Liver (tissue), 9 donors: ENCODE measurements around the gene EIF1AD. TPM values are rescaled to one million over a fixed set of nuclear protein-coding genes. Genes with fewer than 3 reads are reported as not detected.

Source experiments
- DNase-seq: peaks from one replicate; pipeline ENCODE4 v3.0.0-alpha.2; 2017; ENCODE audit warnings: low spot score
- H3K27ac ChIP-seq, 2 donors: one replicate each; pipeline ENCODE4 v1.7.0; 2013; ENCODE audit warnings: inconsistent platforms in 2 of 2, low read length in 2 of 2, control low read depth in 1 of 2, low read depth in 1 of 2, mild to moderate bottlenecking in 1 of 2
- H3K27me3 ChIP-seq, 4 donors: one replicate each; pipeline versions ENCODE4 v1.6.1 to v1.7.0; 2013; ENCODE audit warnings: low read length in 3 of 4, inconsistent platforms in 1 of 4, mild to moderate bottlenecking in 1 of 4, moderate library complexity in 1 of 4; ENCODE audit not compliant: control insufficient read depth in 4 of 4, insufficient read depth in 4 of 4
- H3K36me3 ChIP-seq, 4 donors: one replicate each; pipeline versions ENCODE4 v1.6.1 to v1.7.0; 2013; ENCODE audit warnings: low read length in 3 of 4, mild to moderate bottlenecking in 3 of 4, low read depth in 1 of 4, moderate library complexity in 1 of 4; ENCODE audit not compliant: control insufficient read depth in 4 of 4, insufficient read depth in 3 of 4
- H3K4me1 ChIP-seq, 4 donors: one replicate each; pipeline versions ENCODE4 v1.6.1 to v1.7.0; 2013; ENCODE audit warnings: low read length in 3 of 4, mild to moderate bottlenecking in 3 of 4, moderate library complexity in 1 of 4; ENCODE audit not compliant: control insufficient read depth in 4 of 4, insufficient read depth in 4 of 4
- H3K4me3 ChIP-seq, 3 donors: one replicate each; pipeline versions ENCODE4 v1.6.1 to v1.7.0; 2013; ENCODE audit warnings: low read length in 3 of 3, control low read depth in 1 of 3, low read depth in 1 of 3, mild to moderate bottlenecking in 1 of 3
- H3K9ac ChIP-seq, 2 donors: one replicate each; pipeline ENCODE4 v1.7.0; 2013; ENCODE audit warnings: low read length in 2 of 2, mild to moderate bottlenecking in 2 of 2, moderate library complexity in 2 of 2, control low read depth in 1 of 2, low read depth in 1 of 2
- H3K9me3 ChIP-seq, 4 donors: one replicate each; pipeline versions ENCODE4 v1.6.1 to v1.7.0; 2013; ENCODE audit warnings: low read length in 3 of 4; ENCODE audit not compliant: control insufficient read depth in 4 of 4
- EGR1 ChIP-seq, 2 donors: IDR thresholded peaks; 2 replicates each; pipeline ENCODE4 v1.6.1; 2016 to 2018; ENCODE audit warnings: antibody characterized with exemption in 2 of 2, low read depth in 2 of 2
- FOXA1 ChIP-seq: IDR thresholded peaks from 2 replicates; pipeline ENCODE4 v1.6.1; 2016; ENCODE audit warnings: antibody characterized with exemption
- FOXA2 ChIP-seq: IDR thresholded peaks from 2 replicates; pipeline ENCODE4 v1.6.1; 2016; ENCODE audit warnings: antibody characterized with exemption
- GABPA ChIP-seq, 2 donors: IDR thresholded peaks in 1 of 2; conservative IDR thresholded peaks in 1 of 2; 2 replicates each; pipeline ENCODE4 v1.6.1; 2016; ENCODE audit warnings: antibody characterized with exemption in 2 of 2, mild to moderate bottlenecking in 1 of 2, moderate library complexity in 1 of 2
- HNF4A ChIP-seq, 2 donors: conservative IDR thresholded peaks; 2 replicates each; pipeline ENCODE4 v1.6.1; 2016; ENCODE audit warnings: antibody characterized with exemption in 2 of 2, mild to moderate bottlenecking in 2 of 2
- HNF4G ChIP-seq: IDR thresholded peaks from 2 replicates; pipeline ENCODE4 v1.6.1; 2016; ENCODE audit warnings: antibody characterized with exemption
- JUND ChIP-seq, 2 donors: IDR thresholded peaks; 2 replicates each; pipeline ENCODE4 v1.6.1; 2016; ENCODE audit warnings: antibody characterized with exemption in 2 of 2
- NR2F2 ChIP-seq: IDR thresholded peaks from 2 replicates; pipeline ENCODE4 v1.6.1; 2016; ENCODE audit warnings: antibody characterized with exemption
- RAD21 ChIP-seq, 2 donors: IDR thresholded peaks; 2 replicates each; pipeline ENCODE4 v1.6.1; 2016; ENCODE audit warnings: antibody characterized with exemption in 2 of 2, mild to moderate bottlenecking in 2 of 2
- RXRA ChIP-seq, 2 donors: IDR thresholded peaks; 2 replicates each; pipeline ENCODE4 v1.6.1; 2017 to 2018; ENCODE audit warnings: antibody characterized with exemption in 2 of 2, mild to moderate bottlenecking in 1 of 2
- SP1 ChIP-seq: IDR thresholded peaks from 2 replicates; pipeline ENCODE4 v1.6.1; 2018; ENCODE audit warnings: antibody characterized with exemption, mild to moderate bottlenecking
- TAF1 ChIP-seq: conservative IDR thresholded peaks from 2 replicates; pipeline ENCODE4 v1.6.1; 2016; ENCODE audit warnings: antibody characterized with exemption, mild to moderate bottlenecking
- YY1 ChIP-seq: IDR thresholded peaks from 2 replicates; pipeline ENCODE4 v1.6.1; 2016; ENCODE audit warnings: antibody characterized with exemption, mild to moderate bottlenecking
- WGBS: extraction: QIAGEN DNeasy Blood & Tissue Kit; methylation state at CpG from one replicate; pipeline ENCODE4 v1.1.7; 2013; 5-methylcytosine and 5-hydroxymethylcytosine counted together
- polyA plus RNA-seq, 2 donors: library from polyadenylated mRNA; stranded (reverse) in 1 of 2; unstranded in 1 of 2; fragments of 200-250 nt in 1 of 2; fragments of >200 nt in 1 of 2; fragmentation: Nextera tagmentation in 1 of 2; extraction: Ambion mirVana in 1 of 2; gene quantifications; one replicate each; pipeline versions ENCODE4 v1.2.1 to v1.2.3, GENCODE V29; 2013 to 2015
- total RNA-seq, 2 donors: library from RNA; depleted of rRNA; stranded (reverse); fragments of >200 nt; gene quantifications; one replicate each; pipeline ENCODE4 v1.2.3, GENCODE V29; 2014
- TF ChIP-seq, protein P1 (sequence below): IDR thresholded peaks from 2 replicates; pipeline ENCODE4 v1.6.1; 2016; ENCODE audit warnings: antibody characterized with exemption
- TF ChIP-seq, protein P2 (sequence below): IDR thresholded peaks from 2 replicates; pipeline ENCODE4 v1.6.1; 2016; ENCODE audit warnings: antibody characterized with exemption
- TF ChIP-seq, protein P3 (sequence below): fragments of 150-350 bp; IDR thresholded peaks from 2 replicates; pipeline ENCODE4 v1.5.1; 2017; ENCODE audit warnings: improper control_type of control experiment, low read depth, low read length; ENCODE audit not compliant: missing input control
- TF ChIP-seq, protein P4 (sequence below): IDR thresholded peaks from 2 replicates; pipeline ENCODE4 v1.6.1; 2016; ENCODE audit warnings: antibody characterized with exemption, mild to moderate bottlenecking
- TF ChIP-seq, protein P5 (sequence below): IDR thresholded peaks from 2 replicates; pipeline ENCODE4 v1.6.1; 2016; ENCODE audit warnings: antibody characterized with exemption
- donor health status: healthy.
- donor health status: healthy.
- donor health status: healthy.
- donor health status: healthy.
- donor health status: healthy.

Gene EIF1AD
- total and polyA plus RNA-seq, 4 donors: 6.3 to 18.2 (median 14.2) TPM

DNA sequence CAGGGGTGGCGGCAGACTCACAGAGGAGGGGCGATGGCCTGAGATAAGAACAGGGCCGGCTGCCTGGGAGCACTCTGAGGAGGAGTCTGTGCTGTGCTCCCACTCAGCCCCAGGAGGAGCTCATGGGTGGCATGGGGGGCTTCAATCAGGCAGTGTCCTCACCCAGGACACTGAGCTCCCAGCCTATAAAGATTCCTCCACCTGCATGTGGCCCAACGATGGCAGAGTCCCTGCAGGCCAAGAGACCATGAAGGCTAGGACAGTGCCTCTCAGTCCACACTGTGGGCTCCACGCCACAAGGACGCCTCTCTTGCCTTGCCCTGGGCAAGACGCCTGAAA is 11.8 kb upstream of the EIF1AD start (continued):
- TF ChIP-seq, protein P1, sequence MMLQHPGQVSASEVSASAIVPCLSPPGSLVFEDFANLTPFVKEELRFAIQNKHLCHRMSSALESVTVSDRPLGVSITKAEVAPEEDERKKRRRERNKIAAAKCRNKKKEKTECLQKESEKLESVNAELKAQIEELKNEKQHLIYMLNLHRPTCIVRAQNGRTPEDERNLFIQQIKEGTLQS: no peak
- no peak for TF ChIP-seq RXRA (IDR thresholded peaks at IDR 0.05)

DNA sequence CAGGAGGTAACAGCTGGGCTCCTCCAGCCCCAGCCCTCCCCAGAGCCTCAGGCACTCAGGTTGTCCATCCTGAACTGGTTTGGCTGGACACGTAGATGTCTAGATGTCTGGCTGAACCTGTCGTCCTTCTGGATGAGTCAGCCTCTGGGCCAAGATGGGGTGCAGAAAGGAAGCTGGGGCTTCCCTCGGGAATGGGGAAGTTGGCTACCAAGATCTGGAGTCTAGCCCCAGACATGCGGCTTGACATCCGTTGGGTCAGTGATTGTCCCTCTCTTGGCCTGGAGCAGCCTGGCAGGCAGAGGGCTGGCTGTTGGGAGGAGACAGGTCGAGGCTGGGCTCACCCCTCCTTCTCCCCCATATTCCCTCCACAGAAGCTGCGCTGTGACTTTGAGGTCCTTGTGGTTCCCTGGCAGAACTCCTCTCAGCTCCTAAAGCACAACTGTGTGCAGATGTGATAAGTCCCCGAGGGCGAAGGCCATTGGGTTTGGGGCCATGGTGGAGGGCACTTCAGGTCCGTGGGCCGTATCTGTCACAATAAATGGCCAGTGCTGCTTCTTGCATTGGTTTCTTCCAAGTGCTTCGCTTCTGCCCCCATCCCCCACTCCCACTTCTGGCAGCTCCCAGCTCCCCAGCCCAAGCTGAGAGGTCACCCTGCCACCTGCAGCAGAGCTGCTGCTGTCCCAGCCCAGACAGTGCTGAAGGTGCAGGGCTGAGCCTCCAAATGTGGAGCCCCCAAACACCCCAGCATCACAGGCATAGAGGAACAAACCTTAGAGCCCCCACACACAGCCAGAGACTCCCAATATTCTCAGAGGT is 11.2 kb upstream of the EIF1AD start:
- Histone ChIP-seq H3K9me3 (no peaks in the 10 kb centered on the region), H3K4me3 (no peak overlapping the region), H3K9ac (no peak overlapping the region), H3K27ac (no peak overlapping the region), H3K36me3 (no peaks in the 10 kb centered on the region), H3K4me1 (peaks cover 0 to 4% (median 1%) of the 10 kb centered on the region in 4 donors), H3K27me3 (peaks cover 0 to 14% (median 0%) of the 10 kb centered on the region in 4 donors)
- DNase-seq: no peak
- TF ChIP-seq FOXA1 (no peak), HNF4A (conservative IDR thresholded peaks at IDR 0.05) (no peak), RAD21 (IDR thresholded peaks at IDR 0.05) (no peak), JUND (IDR thresholded peaks at IDR 0.05) (no peak), TAF1 (no peak)
- 54% methylated on average over 12 of the region's 12 CpGs for WGBS

DNA sequence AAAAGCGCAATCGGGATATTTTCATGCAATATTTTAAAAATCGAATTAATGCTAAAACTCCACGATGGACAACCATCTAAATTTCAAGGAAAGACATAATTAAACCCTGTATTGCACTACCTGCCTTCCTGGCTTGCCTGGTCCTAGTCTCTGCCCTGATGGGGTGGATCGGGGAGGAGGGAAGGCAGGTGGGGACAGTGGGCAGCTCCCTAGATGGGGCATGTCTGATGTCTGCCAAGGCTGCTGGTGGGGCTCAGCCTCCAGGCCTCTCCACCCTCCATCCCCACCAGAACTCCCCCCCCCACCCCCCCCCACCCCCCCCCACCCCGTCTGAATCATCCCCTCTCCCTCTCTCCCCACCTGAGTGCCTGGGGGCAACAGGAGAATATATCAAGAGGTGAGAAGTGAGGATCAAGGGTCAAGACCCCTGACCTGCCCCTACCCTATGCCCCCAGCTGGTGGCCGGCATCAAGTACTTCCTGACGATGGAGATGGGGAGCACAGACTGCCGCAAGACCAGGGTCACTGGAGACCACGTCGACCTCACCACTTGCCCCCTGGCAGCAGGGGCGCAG is 10.5 kb upstream of the EIF1AD start:
- WGBS: 47% methylated on average over 12 of the region's 12 CpGs
- Histone ChIP-seq H3K9ac (no peak overlapping the region), H3K27ac (no peak overlapping the region), H3K4me1 (peaks cover 0 to 4% (median 1%) of the 10 kb centered on the region in 4 donors), H3K4me3 (no peak overlapping the region), H3K9me3 (no peaks in the 10 kb centered on the region), H3K36me3 (no peaks in the 10 kb centered on the region), H3K27me3 (peaks cover 0 to 14% (median 0%) of the 10 kb centered on the region in 4 donors)
- DNase-seq: no peak
- TF ChIP-seq, protein P2, sequence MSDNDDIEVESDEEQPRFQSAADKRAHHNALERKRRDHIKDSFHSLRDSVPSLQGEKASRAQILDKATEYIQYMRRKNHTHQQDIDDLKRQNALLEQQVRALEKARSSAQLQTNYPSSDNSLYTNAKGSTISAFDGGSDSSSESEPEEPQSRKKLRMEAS: no peak
- TF ChIP-seq EGR1 (IDR thresholded peaks at IDR 0.05; ENCODE audit: low read depth in 2 of 2) (no peak), FOXA2 (no peak), JUND (IDR thresholded peaks at IDR 0.05) (no peak), YY1 (no peak), SP1 (no peak), NR2F2 (no peak), GABPA (IDR thresholded peaks at IDR 0.05 in 1 of 2, conservative IDR thresholded peaks at IDR 0.05 in 1 of 2) (no peak), FOXA1 (no peak), HNF4A (conservative IDR thresholded peaks at IDR 0.05) (no peak), HNF4G (no peak), TAF1 (no peak)
- TF ChIP-seq, protein P1: no peak
- TF ChIP-seq, protein P3, sequence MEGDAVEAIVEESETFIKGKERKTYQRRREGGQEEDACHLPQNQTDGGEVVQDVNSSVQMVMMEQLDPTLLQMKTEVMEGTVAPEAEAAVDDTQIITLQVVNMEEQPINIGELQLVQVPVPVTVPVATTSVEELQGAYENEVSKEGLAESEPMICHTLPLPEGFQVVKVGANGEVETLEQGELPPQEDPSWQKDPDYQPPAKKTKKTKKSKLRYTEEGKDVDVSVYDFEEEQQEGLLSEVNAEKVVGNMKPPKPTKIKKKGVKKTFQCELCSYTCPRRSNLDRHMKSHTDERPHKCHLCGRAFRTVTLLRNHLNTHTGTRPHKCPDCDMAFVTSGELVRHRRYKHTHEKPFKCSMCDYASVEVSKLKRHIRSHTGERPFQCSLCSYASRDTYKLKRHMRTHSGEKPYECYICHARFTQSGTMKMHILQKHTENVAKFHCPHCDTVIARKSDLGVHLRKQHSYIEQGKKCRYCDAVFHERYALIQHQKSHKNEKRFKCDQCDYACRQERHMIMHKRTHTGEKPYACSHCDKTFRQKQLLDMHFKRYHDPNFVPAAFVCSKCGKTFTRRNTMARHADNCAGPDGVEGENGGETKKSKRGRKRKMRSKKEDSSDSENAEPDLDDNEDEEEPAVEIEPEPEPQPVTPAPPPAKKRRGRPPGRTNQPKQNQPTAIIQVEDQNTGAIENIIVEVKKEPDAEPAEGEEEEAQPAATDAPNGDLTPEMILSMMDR: no peak
- TF ChIP-seq, protein P4, sequence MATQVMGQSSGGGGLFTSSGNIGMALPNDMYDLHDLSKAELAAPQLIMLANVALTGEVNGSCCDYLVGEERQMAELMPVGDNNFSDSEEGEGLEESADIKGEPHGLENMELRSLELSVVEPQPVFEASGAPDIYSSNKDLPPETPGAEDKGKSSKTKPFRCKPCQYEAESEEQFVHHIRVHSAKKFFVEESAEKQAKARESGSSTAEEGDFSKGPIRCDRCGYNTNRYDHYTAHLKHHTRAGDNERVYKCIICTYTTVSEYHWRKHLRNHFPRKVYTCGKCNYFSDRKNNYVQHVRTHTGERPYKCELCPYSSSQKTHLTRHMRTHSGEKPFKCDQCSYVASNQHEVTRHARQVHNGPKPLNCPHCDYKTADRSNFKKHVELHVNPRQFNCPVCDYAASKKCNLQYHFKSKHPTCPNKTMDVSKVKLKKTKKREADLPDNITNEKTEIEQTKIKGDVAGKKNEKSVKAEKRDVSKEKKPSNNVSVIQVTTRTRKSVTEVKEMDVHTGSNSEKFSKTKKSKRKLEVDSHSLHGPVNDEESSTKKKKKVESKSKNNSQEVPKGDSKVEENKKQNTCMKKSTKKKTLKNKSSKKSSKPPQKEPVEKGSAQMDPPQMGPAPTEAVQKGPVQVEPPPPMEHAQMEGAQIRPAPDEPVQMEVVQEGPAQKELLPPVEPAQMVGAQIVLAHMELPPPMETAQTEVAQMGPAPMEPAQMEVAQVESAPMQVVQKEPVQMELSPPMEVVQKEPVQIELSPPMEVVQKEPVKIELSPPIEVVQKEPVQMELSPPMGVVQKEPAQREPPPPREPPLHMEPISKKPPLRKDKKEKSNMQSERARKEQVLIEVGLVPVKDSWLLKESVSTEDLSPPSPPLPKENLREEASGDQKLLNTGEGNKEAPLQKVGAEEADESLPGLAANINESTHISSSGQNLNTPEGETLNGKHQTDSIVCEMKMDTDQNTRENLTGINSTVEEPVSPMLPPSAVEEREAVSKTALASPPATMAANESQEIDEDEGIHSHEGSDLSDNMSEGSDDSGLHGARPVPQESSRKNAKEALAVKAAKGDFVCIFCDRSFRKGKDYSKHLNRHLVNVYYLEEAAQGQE: no peak
- TF ChIP-seq, protein P5, sequence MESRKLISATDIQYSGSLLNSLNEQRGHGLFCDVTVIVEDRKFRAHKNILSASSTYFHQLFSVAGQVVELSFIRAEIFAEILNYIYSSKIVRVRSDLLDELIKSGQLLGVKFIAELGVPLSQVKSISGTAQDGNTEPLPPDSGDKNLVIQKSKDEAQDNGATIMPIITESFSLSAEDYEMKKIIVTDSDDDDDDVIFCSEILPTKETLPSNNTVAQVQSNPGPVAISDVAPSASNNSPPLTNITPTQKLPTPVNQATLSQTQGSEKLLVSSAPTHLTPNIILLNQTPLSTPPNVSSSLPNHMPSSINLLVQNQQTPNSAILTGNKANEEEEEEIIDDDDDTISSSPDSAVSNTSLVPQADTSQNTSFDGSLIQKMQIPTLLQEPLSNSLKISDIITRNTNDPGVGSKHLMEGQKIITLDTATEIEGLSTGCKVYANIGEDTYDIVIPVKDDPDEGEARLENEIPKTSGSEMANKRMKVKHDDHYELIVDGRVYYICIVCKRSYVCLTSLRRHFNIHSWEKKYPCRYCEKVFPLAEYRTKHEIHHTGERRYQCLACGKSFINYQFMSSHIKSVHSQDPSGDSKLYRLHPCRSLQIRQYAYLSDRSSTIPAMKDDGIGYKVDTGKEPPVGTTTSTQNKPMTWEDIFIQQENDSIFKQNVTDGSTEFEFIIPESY: no peak
